Measurements from ENCODE around the gene RUNX1.
"Not testable (repeated sequence)": the region's sequence is repeated elsewhere in the genome, so short reads cannot be mapped to it uniquely, and the experiment has no call there.

The RUNX1 gene

GRCh38 chr21:34808569-34809204, 240.4 kb downstream of the RUNX1 start:
- H3K27me3 ChIP-seq (replicated peaks; ENCODE audit: control insufficient read depth, insufficient read depth, low read length): no peaks in the 10 kb centered on the region
- no peaks in the 10 kb centered on the region for H3K36me3 ChIP-seq (ENCODE audit: control insufficient read depth, insufficient read depth, low read length)
- no peak for TF ChIP-seq CTCF (IDR thresholded peaks at IDR 0.05; ENCODE audit: insufficient read depth, low read length, poor library complexity, severe bottlenecking)
- H3K4me3 ChIP-seq (replicated peaks; ENCODE audit: low read depth, low read length): no peak overlapping the region
- DNase-seq (ENCODE audit: extremely low read depth, insufficient read length): no peak

- H3K36me3 ChIP-seq (ENCODE audit: control insufficient read depth, insufficient read depth, low read length): no peaks in the 10 kb centered on the region
- H3K27me3 ChIP-seq (replicated peaks; ENCODE audit: control insufficient read depth, insufficient read depth, low read length): no peaks in the 10 kb centered on the region
- H3K4me3 ChIP-seq (replicated peaks; ENCODE audit: low read depth, low read length): no peak overlapping the region
- peak; percentile 38 for DNase-seq (ENCODE audit: extremely low read depth, insufficient read length)
- no peak for TF ChIP-seq CTCF (IDR thresholded peaks at IDR 0.05; ENCODE audit: insufficient read depth, low read length, poor library complexity, severe bottlenecking)
Observed at GRCh38 chr21:34807881-34808568, 241.1 kb downstream of the RUNX1 start.

DNA sequence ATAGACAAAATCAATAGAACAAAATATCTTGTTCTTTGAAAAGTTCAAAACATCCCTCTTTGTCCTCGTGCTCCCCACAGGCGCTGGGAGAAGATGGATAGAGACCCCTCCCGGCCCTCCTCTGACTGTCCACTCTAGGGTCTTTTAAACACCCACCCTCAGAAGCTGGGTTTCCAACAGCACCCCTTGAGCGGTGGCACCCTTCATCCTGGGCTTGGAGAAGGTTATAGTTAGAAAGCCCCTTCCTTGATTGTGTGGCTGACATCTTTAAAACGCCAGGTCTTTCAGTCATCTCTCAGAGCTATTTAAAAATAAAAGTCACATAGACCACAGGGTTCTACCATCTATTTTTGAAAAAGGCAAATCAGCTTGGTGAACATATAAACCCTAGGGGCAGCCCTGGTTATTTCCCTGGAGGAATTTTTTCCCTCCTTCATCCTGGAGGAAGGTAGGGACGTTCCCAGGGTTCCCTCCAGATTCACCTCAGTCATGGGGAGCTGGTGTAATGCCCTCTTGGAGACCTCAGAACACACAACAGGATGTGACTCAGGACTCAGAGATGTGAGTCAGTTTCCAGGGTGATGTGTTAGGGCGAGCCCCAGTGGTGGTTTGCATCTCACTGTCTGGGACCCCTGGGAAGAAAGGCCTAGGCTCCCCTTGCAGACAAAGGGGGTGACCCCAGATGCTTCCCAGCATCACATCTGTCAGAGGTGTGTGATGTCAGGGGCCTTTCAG, 241.8 kb downstream of the RUNX1 start:
- Histone ChIP-seq H3K36me3 (ENCODE audit: control insufficient read depth, insufficient read depth, low read length) (no peaks in the 10 kb centered on the region), H3K4me3 (replicated peaks; ENCODE audit: low read depth, low read length) (no peak overlapping the region), H3K27me3 (replicated peaks; ENCODE audit: control insufficient read depth, insufficient read depth, low read length) (no peaks in the 10 kb centered on the region)
- DNase-seq (ENCODE audit: extremely low read depth, insufficient read length): peak; percentile 40
- no peak for TF ChIP-seq CTCF (IDR thresholded peaks at IDR 0.05; ENCODE audit: insufficient read depth, low read length, poor library complexity, severe bottlenecking)

- Histone ChIP-seq H3K4me3 (replicated peaks; ENCODE audit: low read depth, low read length) (no peak overlapping the region), H3K36me3 (ENCODE audit: control insufficient read depth, insufficient read depth, low read length) (no peaks in the 10 kb centered on the region), H3K27me3 (replicated peaks; ENCODE audit: control insufficient read depth, insufficient read depth, low read length) (no peaks in the 10 kb centered on the region)
- TF ChIP-seq CTCF (IDR thresholded peaks at IDR 0.05; ENCODE audit: insufficient read depth, low read length, poor library complexity, severe bottlenecking): no peak
- no peak for DNase-seq (ENCODE audit: extremely low read depth, insufficient read length)
Observed at GRCh38 chr21:34806423-34806822, 242.7 kb downstream of the RUNX1 start.

DNA sequence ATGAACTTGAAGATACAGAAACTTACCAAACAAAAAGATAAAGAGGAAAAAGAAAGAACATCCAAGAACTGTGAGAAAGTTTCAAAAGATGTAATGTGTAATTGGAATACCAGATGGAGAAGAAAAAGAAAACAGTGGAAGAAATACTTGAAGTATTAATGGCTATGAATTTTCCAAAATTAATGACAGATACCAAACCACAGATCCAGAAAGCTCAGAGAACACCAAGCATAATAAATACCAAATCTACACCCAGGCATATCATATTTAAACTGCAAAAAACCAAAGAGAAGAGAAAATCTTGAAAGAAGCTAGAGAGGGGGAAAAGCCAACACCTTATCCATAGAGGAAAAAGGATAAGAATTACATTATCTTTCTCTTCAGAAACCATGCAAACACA, 243.9 kb downstream of the RUNX1 start:
- Histone ChIP-seq H3K4me3 (replicated peaks; ENCODE audit: low read depth, low read length) (no peak overlapping the region), H3K27me3 (replicated peaks; ENCODE audit: control insufficient read depth, insufficient read depth, low read length) (no peaks in the 10 kb centered on the region), H3K36me3 (ENCODE audit: control insufficient read depth, insufficient read depth, low read length) (no peaks in the 10 kb centered on the region)
- no peak for TF ChIP-seq CTCF (IDR thresholded peaks at IDR 0.05; ENCODE audit: insufficient read depth, low read length, poor library complexity, severe bottlenecking)
- DNase-seq (ENCODE audit: extremely low read depth, insufficient read length): no peak

GRCh38 chr21:34804584-34804983, 244.5 kb downstream of the RUNX1 start:
- not testable (repeated sequence) for H3K27me3 ChIP-seq (replicated peaks; ENCODE audit: control insufficient read depth, insufficient read depth, low read length); H3K36me3 ChIP-seq (ENCODE audit: control insufficient read depth, insufficient read depth, low read length); H3K4me3 ChIP-seq (replicated peaks; ENCODE audit: low read depth, low read length); DNase-seq (ENCODE audit: extremely low read depth, insufficient read length)
